IMR-90 (cell line): ENCODE measurements around the gene CANX. TPM values are rescaled to one million over a fixed set of nuclear protein-coding genes. Genes with fewer than 3 reads are reported as not detected.

Experiments
- ATAC-seq: fragments of 200-7000 bp; cut with Tn5 transposase; 2 replicates; pipeline ENCODE4 v1.9.1; 2020; ENCODE audit warnings: low read depth, mild to moderate bottlenecking, moderate library complexity
- BruUV-seq: library from RNA; stranded (reverse); fragments of 400-500 nt; replicated peaks from 2 replicates; lab custom pipeline; 2021; lab: Mats Ljungman, UMichigan
- CTCF ChIA-PET: fragments of 300-600 bp; formaldehyde crosslinking; extraction: SDS; loops from one replicate; lab custom pipeline; 2021; ENCODE audit warnings: antibody characterized with exemption; lab: Yijun Ruan, JAX
- POLR2A ChIA-PET: fragments of 300-600 bp; sonication (Branson Sonifier 250); formaldehyde crosslinking; loops from one replicate; lab custom pipeline; 2022; ENCODE audit warnings: antibody characterized with exemption; ENCODE audit not compliant: unreplicated experiment; lab: Charles Lee
- DNase-seq: peaks from one replicate; pipeline ENCODE4 v3.0.0; 2013
- H2AFZ ChIP-seq: replicated peaks from 2 replicates; pipeline ENCODE3; 2013; ENCODE audit warnings: low read length, mild to moderate bottlenecking; ENCODE audit not compliant: poor library complexity
- H2AK5ac ChIP-seq: 2 replicates; pipeline ENCODE4 v1.6.1; 2013; ENCODE audit warnings: low read depth, low read length, inconsistent platforms
- H2AK9ac ChIP-seq: replicated peaks from 2 replicates; pipeline ENCODE3; 2013; ENCODE audit warnings: mild to moderate bottlenecking, low read depth, low read length, moderate library complexity; ENCODE audit not compliant: poor library complexity
- H2BK120ac ChIP-seq: 2 replicates; pipeline ENCODE4 v1.6.1; 2013; ENCODE audit warnings: low read depth, low read length, inconsistent platforms
- H2BK15ac ChIP-seq: 3 replicates; pipeline ENCODE4 v1.6.1; 2013; ENCODE audit warnings: low read depth, low read length, inconsistent platforms
- H2BK20ac ChIP-seq: 2 replicates; pipeline ENCODE4 v1.6.1; 2013; ENCODE audit warnings: low read depth, mild to moderate bottlenecking, inconsistent platforms, low read length, moderate library complexity
- H2BK5ac ChIP-seq: 2 replicates; pipeline ENCODE4 v1.6.1; 2013; ENCODE audit warnings: mild to moderate bottlenecking, low read depth, low read length, inconsistent platforms; ENCODE audit not compliant: poor library complexity, severe bottlenecking
- H3K14ac ChIP-seq: replicated peaks from 2 replicates; pipeline ENCODE4 v1.6.1; 2013; ENCODE audit warnings: low read depth, low read length, inconsistent platforms
- H3K18ac ChIP-seq: 2 replicates; pipeline ENCODE4 v1.6.1; 2013; ENCODE audit warnings: low read depth, low read length, control low read depth
- H3K23ac ChIP-seq: 2 replicates; pipeline ENCODE4 v1.6.1; 2013; ENCODE audit warnings: low read depth, low read length, inconsistent platforms
- H3K27ac ChIP-seq: 2 replicates; pipeline ENCODE4 v1.5.1; 2013; ENCODE audit warnings: mild to moderate bottlenecking, control low read depth, low read length; ENCODE audit not compliant: insufficient read depth
- H3K27me3 ChIP-seq: 2 replicates; pipeline ENCODE4 v1.6.1; 2013; ENCODE audit warnings: low read length; ENCODE audit not compliant: control insufficient read depth, insufficient read depth
- H3K36me3 ChIP-seq: 2 replicates; pipeline ENCODE4 v1.6.1; 2013; ENCODE audit warnings: low read length, mixed read lengths; ENCODE audit not compliant: control insufficient read depth, insufficient read depth
- H3K4ac ChIP-seq: 2 replicates; pipeline ENCODE4 v1.6.1; 2013; ENCODE audit warnings: low read depth, low read length, inconsistent platforms
- H3K4me1 ChIP-seq: 2 replicates; pipeline ENCODE4 v1.6.1; 2013; ENCODE audit warnings: low read length, mixed read lengths; ENCODE audit not compliant: control insufficient read depth, insufficient read depth
- H3K4me2 ChIP-seq: 2 replicates; pipeline ENCODE4 v1.6.1; 2013; ENCODE audit warnings: low read depth, mild to moderate bottlenecking, control low read depth, low read length, moderate library complexity
- H3K4me3 ChIP-seq: 2 replicates; pipeline ENCODE4 v1.5.1; 2013; ENCODE audit warnings: low read depth, mild to moderate bottlenecking, control low read depth, low read length, moderate library complexity; ENCODE audit not compliant: insufficient read depth
- H3K56ac ChIP-seq: 2 replicates; pipeline ENCODE4 v1.6.1; 2013; ENCODE audit warnings: low read length, inconsistent platforms; ENCODE audit not compliant: insufficient read depth; ENCODE audit errors: extremely low read depth
- H3K79me1 ChIP-seq, 2 experiments: 2 replicates each; pipeline ENCODE4 v1.6.1; 2013; ENCODE audit warnings: low read length in 2 of 2, inconsistent platforms in 1 of 2, low read depth in 1 of 2
- H3K9ac ChIP-seq: 2 replicates; pipeline ENCODE4 v1.6.1; 2013; ENCODE audit warnings: low read depth, low read length, control low read depth
- H3K9me1 ChIP-seq: 2 replicates; pipeline ENCODE4 v1.6.1; 2013; ENCODE audit warnings: low read length, inconsistent platforms; ENCODE audit not compliant: insufficient read depth
- H3K9me3 ChIP-seq: 2 replicates; pipeline ENCODE4 v1.6.1; 2013; ENCODE audit warnings: low read length; ENCODE audit not compliant: control insufficient read depth, insufficient read depth
- H4K20me1 ChIP-seq: 2 replicates; pipeline ENCODE4 v1.6.1; 2013; ENCODE audit warnings: low read length, inconsistent platforms; ENCODE audit not compliant: insufficient read depth
- H4K5ac ChIP-seq: 2 replicates; pipeline ENCODE4 v1.6.1; 2013; ENCODE audit warnings: mild to moderate bottlenecking, low read depth, low read length, control low read depth
- H4K8ac ChIP-seq, 2 experiments: 2 replicates each; pipeline ENCODE4 v1.6.1; 2013; ENCODE audit warnings: low read depth in 2 of 2, low read length in 2 of 2, control low read depth in 1 of 2, inconsistent platforms in 1 of 2
- H4K91ac ChIP-seq: 2 replicates; pipeline ENCODE4 v1.6.1; 2013; ENCODE audit warnings: low read depth, low read length, inconsistent platforms; ENCODE audit not compliant: insufficient read depth
- NFE2L2 ChIP-seq: fragments of 150-350 bp; IDR thresholded peaks from 2 replicates; pipeline ENCODE4 v1.6.1; 2016; ENCODE audit warnings: low read depth, mild to moderate bottlenecking, low read length
- RCOR1 ChIP-seq: IDR thresholded peaks from 2 replicates; pipeline ENCODE4 v1.6.1; 2012; ENCODE audit warnings: mild to moderate bottlenecking, low read length, improper control_type of control experiment; ENCODE audit not compliant: insufficient replicate concordance
- WGBS, 2 experiments: methylation state at CpG; one replicate each; pipeline versions ENCODE4 v1.1.5 to v1.1.7; 2013; ENCODE audit warnings: missing lambda C conversion rate in 2 of 2; ENCODE audit not compliant: insufficient read length in 1 of 2; ENCODE audit errors: extremely low coverage in 2 of 2; 5-methylcytosine and 5-hydroxymethylcytosine counted together
- dilution Hi-C: fragments of 300-500 bp; cut with HindIII; formaldehyde crosslinking; loops from one replicate; pipeline ENCODE4 v1.14.3; 2018; ENCODE audit warnings: low sequenced_read_pairs; ENCODE audit not compliant: unreplicated experiment
- in situ Hi-C: fragments of 300-500 bp; cut with MboI; formaldehyde crosslinking; loops from 3 replicates; pipeline ENCODE4 v1.14.3; 2019; ENCODE audit warnings: low sequenced_read_pairs, inconsistent platforms, mixed read lengths
- intact Hi-C: fragments of 100-400 bp; cut with micrococcal nuclease; formaldehyde crosslinking; loops from 2 replicates; pipeline ENCODE4 v1.10.0; 2022
- polyA plus RNA-seq, 3 experiments: library from polyadenylated mRNA; depleted of rRNA; stranded (reverse); fragments of >200 nt; gene quantifications; 2 replicates each; pipeline ENCODE4 v1.2.3, GENCODE V29; 2012; ENCODE audit warnings: low replicate concordance in 1 of 3
- total RNA-seq: library from RNA; depleted of rRNA; stranded (reverse); fragments of >200 nt; gene quantifications from 2 replicates; pipeline ENCODE4 v1.2.3, GENCODE V29; 2012

CANX gene
- total and polyA plus RNA-seq, 2 of the 4 experiments (the other 2 are of a cell fraction): 216 to 345 TPM

DNA sequence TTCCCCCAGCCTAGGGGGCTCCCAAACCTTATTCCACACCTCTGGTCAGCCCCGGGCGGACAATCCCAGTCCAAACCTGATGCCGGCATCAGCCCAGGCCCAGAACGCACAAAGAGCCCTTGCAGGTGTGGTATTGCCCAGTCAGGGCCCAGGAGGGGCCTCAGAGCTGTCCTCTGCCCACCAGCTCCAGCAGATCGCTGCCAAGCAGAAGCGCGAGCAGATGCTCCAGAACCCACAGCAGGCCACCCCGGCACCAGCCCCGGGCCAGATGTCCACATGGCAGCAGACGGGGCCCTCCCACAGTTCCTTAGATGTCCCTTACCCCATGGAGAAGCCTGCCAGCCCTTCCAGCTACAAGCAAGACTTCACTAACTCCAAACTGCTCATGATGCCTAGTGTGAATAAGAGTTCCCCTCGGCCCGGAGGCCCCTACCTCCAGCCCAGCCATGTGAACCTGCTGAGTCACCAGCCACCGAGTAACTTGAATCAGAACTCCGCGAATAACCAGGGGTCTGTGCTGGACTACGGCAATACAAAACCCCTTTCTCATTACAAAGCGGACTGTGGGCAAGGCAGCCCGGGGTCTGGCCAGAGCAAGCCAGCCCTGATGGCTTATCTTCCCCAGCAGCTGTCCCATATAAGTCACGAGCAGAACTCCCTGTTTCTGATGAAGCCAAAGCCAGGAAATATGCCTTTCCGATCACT, 67.4 kb downstream of the CANX start:
- ChIA-PET POLR2A (no interaction called here), CTCF (interaction anchor here (0.9 kb wide), 1 partner anchor 11 kb away, joined by 3 read pairs; no protein-coding TSS in a partner anchor)
- dilution Hi-C loops (no loop called here), intact Hi-C loops (no loop called here), in situ Hi-C loops (no loop called here)
- H3K9me3 ChIP-seq: no peaks in the 10 kb centered on the region
- no peaks in the 10 kb centered on the region for H3K27me3 ChIP-seq
- peak overlapping the region; percentile 26; the same call in 1 of the 3 replicates for H2BK15ac ChIP-seq
- peak overlapping the region; percentile 74 for H2BK20ac ChIP-seq
- 0 out of 2 replicates have a peak, but pooled peaks have one; percentile 27 for TF ChIP-seq NFE2L2
- TF ChIP-seq RCOR1: no peak
- peak overlapping the region; percentile 94 for H3K4ac ChIP-seq
- H2BK120ac ChIP-seq: peak overlapping the region; percentile 82
- peak overlapping the region; percentile 43; the same call in 1 of the 2 replicates for H4K5ac ChIP-seq
- peak overlapping the region; percentile 62 for H3K14ac ChIP-seq
- peak overlapping the region; percentile 75 for H2BK5ac ChIP-seq
- H3K4me3 ChIP-seq: no peak overlapping the region
- peaks cover 21% of the 10 kb centered on the region for H3K9me1 ChIP-seq
- H3K56ac ChIP-seq: 0 out of 2 replicates have a peak overlapping the region, but pooled peaks have one; percentile 30
- H3K27ac ChIP-seq: peak overlapping the region; percentile 82
- H2AFZ ChIP-seq: no peak overlapping the region
- peaks cover 35% of the 10 kb centered on the region for H3K36me3 ChIP-seq
- H3K4me2 ChIP-seq: peak overlapping the region; percentile 16; the same call in 1 of the 2 replicates
- 93% methylated on average over 2 of the region's 20 CpGs; no CpG with 5 or more reads in 1 of the 2 experiments for WGBS, 2 experiments
- H3K9ac ChIP-seq: no peak overlapping the region; the same call in 1 of the 2 replicates
- peak overlapping the region; percentile 68 to 79; a peak in 3 of 4 replicates for H4K8ac ChIP-seq
- ATAC-seq (no peak), DNase-seq (peak; percentile 72)
- H4K20me1 ChIP-seq: peaks cover 41% of the 10 kb centered on the region
- peak overlapping the region; percentile 89 for H2AK9ac ChIP-seq
- H4K91ac ChIP-seq: peak overlapping the region; percentile 86
- peaks cover 35% of the 10 kb centered on the region for H3K4me1 ChIP-seq
- TSS peak; percentile 78 for BruUV-seq
- peak overlapping the region; percentile 25; the same call in 1 of the 2 replicates for H3K18ac ChIP-seq
- peak overlapping the region; percentile 82; the same call in 1 of the 2 replicates for H3K23ac ChIP-seq
- H3K79me1 ChIP-seq: peaks cover 37 to 78% of the 10 kb centered on the region in 2 experiments
- peak overlapping the region; percentile 97 for H2AK5ac ChIP-seq
